GM21529 (cell line): ENCODE results near the gene UBD.
A peak's percentile ranks its signal among the peaks of the same experiment; 100 is the strongest.

Source experiments
- ATAC-seq: cut with Tn5 transposase; IDR thresholded peaks from one replicate; pipeline ENCODE4 v1.9.1; 2021; ENCODE audit not compliant: unreplicated experiment

The UBD gene

DNA sequence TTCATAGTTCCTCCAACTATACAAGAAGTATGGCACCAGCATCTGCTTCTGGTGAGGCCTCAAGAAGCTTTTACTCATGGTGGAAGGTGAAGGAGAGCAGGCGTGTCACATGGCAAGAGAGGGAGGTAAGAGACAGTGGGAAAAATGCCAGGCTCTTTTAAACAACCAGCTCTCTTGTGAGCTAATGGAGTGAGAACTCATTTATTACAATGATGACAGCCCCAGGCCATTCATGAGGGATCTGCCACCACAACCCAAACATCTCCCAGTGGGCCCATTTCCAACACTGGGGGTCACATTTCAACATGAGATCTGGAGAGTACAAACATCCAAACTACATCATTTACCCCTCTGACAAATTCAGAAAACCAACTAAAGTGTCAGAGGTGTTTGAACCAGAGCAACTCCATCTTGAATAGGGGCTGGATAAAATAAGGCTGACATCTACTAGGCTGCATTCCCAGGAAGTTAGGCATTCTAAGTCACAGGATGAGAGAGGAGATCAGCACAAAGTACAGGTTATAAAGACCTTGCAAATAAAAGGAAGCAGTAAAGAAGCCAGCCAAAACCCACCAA is 2.2 kb upstream of the UBD start:
- no peak for ATAC-seq

GRCh38 chr6:29561091-29561490 is 1.6 kb upstream of the UBD start:
- ATAC-seq, result no peak

- ATAC-seq, result no peak
Observed at GRCh38 chr6:29558439-29559079, 973 bp downstream of the UBD start.

DNA sequence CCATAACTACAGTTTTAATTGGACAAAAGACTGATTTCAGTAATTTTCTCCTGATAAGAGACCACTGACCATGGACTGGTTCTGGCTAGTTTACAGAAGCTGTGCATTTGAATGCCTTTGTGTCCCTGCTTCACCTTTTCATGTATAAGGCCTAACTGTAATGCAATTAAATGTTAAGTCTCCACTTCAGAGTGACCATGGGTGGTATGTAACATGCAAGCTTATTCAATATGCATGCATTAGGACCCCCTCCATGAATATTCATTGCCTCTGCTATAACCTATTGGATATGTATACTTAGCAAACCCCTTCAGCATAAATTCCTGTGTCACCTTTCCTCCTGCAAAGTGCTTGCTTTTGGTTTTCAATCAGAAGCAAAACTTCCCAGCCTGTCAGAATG is 2.2 kb downstream of the UBD start:
- ATAC-seq, result no peak

- ATAC-seq, result no peak
Observed at GRCh38 chr6:29554764-29555163, 4.8 kb downstream of the UBD start.

DNA sequence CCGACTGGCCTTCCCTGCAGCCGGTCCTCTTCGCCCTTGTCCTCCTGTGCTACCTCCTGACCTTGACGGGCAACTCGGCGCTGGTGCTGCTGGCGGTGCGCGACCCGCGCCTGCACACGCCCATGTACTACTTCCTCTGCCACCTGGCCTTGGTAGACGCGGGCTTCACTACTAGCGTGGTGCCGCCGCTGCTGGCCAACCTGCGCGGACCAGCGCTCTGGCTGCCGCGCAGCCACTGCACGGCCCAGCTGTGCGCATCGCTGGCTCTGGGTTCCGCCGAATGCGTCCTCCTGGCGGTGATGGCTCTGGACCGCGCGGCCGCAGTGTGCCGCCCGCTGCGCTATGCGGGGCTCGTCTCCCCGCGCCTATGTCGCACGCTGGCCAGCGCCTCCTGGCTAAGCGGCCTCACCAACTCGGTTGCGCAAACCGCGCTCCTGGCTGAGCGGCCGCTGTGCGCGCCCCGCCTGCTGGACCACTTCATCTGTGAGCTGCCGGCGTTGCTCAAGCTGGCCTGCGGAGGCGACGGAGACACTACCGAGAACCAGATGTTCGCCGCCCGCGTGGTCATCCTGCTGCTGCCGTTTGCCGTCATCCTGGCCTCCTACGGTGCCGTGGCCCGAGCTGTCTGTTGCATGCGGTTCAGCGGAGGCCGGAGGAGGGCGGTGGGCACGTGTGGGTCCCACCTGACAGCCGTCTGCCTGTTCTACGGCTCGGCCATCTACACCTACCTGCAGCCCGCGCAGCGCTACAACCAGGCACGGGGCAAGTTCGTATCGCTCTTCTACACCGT is 6.1 kb downstream of the UBD start:
- no peak for ATAC-seq

DNA sequence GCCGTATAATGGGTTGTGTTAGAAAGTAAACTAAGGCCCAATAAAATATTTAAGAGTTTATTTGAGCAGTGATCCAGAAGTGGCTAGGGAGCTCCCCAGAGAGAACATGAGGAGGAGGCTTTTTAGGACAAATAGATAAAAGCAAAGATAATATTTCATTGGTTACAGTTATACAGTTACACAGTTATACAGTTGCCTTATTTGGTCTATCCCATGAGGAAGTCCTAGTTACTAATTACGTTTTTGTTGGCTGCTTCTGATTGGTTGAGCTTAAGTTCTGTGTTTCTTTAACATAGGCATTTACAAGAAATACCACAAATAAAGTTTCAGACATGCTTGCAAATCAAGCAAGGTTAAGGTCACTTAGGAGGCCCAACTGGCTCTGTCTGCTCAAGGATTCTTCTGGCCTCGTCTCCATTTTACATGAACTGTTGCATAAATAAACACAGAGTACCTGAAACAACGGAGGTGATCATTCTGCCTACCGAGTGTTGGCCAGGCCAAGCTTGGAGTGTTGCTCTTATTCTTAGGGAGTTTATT is 7.0 kb downstream of the UBD start:
- peak; percentile 93 for ATAC-seq

DNA sequence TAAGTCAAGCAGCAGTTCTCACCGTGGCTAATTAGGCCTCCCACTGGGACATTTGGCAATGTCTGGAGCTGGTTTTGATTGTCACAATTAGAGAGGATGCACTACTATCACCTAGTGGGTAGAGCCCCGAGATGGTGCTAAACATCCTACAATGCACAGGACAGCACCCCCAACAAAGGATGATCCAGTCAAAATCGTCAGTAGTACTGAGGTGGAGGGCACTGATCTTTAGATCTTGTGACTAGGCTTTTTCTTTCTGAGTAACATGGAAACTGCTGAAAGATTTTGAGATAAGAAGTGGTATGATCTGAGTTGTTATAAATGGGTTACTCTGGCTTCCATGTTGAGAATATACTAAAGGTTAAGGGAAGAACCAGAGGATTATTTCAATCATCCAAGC is 12.0 kb downstream of the UBD start:
- no peak for ATAC-seq

DNA sequence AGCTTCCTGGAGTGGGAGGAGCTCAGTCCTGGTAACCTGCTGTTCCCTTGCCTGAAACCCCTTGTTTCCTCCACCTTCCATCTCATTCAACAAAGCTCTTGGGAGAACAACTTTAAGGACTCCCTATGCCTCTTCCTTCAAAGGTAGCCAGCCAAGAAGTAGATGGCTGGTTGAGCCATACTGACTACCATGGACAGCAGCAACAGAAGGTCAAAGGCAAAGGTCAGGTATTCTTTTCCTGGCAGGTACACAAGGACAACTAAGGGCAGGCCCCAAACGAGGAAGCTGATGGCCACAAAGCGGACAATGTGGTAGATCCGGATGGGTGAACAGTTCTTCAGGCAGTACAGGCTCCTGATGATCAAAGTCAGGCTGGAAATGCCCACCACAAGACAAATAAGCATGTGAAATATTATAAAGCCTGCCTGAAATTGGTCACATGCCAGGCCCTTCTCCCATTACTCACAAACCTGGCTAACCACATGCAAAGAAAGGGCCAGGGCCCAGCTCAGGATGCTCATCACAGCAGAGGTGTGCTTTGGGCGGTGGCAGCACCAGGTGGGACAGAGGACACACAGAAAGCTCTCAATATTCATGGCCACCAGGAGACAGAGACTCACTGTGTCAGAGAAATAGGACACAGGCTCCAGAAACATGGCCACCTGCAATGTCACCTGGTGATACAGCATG is 21.7 kb downstream of the UBD start:
- no peak for ATAC-seq

GRCh38 chr6:29532320-29532951 is 27.1 kb downstream of the UBD start:
- no peak for ATAC-seq

GRCh38 chr6:29531668-29532067 is 27.9 kb downstream of the UBD start:
- no peak for ATAC-seq

- ATAC-seq, result no peak
Observed at GRCh38 chr6:29530671-29531310, 28.7 kb downstream of the UBD start.

GRCh38 chr6:29529956-29530355 is 29.6 kb downstream of the UBD start:
- ATAC-seq, result no peak

DNA sequence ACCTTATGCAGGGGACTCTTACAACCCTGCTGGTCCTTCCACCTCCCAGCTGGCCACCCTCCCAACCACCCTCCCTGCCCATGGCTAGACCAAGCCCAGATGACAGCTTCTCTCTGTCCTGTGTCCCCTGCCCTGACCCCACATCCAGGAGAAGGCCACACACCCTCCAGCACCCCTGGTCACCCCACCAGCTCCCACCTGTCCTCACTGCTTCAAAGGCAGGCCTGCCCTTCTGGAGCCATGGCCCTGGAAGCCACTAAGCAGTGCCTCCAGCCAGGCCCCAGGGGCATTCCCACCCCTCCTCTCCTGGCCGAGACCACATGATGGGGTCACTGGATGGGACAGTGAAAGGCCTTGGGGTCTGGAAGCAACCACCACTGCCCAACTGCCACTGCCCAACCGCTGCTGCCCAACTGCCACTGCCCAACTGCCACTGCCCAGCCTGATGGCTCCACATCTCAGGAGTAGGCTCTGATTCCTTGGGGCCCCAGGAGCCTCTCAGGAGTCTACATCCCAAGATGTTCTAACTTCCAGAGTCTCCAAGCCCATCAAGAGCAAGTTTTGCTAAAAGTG is 30.5 kb downstream of the UBD start:
- ATAC-seq, result no peak

- no peak for ATAC-seq
Observed at GRCh38 chr6:29528300-29528931, 31.1 kb downstream of the UBD start.

- no peak for ATAC-seq
Observed at GRCh38 chr6:29527564-29527963, 32.0 kb downstream of the UBD start.

DNA sequence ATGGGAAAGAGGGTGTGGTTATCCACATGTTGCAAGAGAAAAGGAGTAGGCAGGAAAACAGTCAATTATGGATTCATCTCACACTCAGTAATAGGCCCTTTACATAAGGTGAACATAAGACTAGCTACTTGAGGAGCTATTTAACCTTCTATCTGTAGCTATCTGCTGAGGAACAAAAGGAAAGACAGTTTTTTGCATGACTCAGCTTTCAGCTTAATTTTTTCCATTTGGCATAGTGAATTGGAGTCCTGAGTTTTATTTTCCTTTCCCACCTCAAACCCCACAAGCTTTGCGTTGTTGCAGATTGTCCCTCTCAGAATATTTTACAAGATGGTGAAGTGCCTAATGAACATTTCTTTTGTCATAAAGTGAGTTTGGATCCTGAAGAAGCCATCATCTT is 32.4 kb downstream of the UBD start:
- no peak for ATAC-seq

DNA sequence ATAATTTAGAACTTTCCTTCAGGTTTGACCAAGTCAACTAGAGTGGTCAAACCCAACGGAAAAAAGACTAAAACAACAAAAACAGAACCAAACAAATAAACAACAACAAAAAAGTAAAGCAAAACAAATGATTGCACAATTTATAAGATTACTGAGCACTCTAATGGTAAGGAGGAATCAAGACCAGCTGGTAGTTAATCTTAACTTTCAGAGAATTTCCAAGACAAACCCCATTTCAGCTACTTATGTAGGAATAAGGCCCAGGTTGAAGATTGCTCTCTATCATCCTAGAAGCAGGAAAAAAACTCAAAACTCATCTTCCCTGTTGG is 34.3 kb downstream of the UBD start:
- ATAC-seq, result no peak

- ATAC-seq, result no peak
Observed at GRCh38 chr6:29524444-29525310, 34.9 kb downstream of the UBD start.
